Measurements from ENCODE around the gene DUSP28. TPM values are rescaled to one million over a fixed set of nuclear protein-coding genes. Genes with fewer than 3 reads are reported as not detected.

DUSP28 gene
- total and polyA plus RNA-seq, 2 of the 13 experiments (the other 11 are each of a cell fraction or from before 2014, with no cell fraction given): 5.2 to 8.6 TPM

DNA sequence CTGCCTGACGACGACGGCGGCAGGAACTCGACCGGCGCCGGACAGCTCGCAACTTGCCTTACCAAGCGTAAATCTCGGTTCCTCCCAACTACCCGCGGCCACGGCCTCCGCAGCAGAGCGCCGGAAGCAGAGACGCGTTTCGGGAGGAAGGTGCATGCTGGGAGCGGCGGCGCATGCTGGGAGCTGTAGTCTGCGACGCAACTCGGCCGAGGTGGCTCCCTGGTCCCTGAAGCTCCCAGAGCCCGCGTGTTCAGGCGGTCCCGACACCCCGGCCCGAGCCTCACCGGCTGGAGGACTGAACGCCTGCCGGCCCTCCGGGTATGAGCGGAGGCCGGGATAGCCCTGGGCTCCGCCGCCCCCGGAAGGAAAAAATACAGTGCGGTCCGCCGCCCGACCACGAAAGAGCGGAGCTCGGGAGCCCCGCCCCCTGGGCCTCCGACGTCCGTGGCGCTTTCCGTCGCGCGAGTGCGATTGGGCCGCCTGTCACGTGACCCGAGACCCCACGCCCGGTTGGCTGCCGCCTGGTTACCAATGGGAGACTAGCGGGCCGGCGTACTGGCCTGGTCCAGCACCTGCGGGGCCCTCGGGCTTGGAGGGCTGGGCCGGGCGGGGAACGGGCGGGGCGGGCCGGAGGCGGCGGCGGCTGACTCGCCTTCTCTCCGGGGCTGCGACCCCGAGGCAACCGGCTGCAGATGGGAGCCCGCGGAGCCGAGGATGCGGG, 26.2 kb downstream of the DUSP28 start, which contains the start of gene CAPN10 (continued):
- TF ChIP-seq MXI1 (IDR thresholded peaks at IDR 0.05; ENCODE audit: borderline replicate concordance, low read depth, low read length) (peak; percentile 89; the same call in 2 of the 3 replicates), ZNF879 (CRISPR knock-in tag; IDR thresholded peaks at IDR 0.05) (peak; percentile 78; the same call in 1 of the 2 replicates), MEIS1 (CRISPR knock-in tag; IDR thresholded peaks at IDR 0.05; ENCODE audit: borderline replicate concordance) (0 out of 2 replicates have a peak, but pooled peaks have one; percentile 58), BHLHE40 (IDR thresholded peaks at IDR 0.05; ENCODE audit: low read length) (peak; percentile 52), ZNF761 (CRISPR knock-in tag; conservative IDR thresholded peaks at IDR 0.05) (peak; percentile 77; the same call in 1 of the 2 replicates), ATM (IDR thresholded peaks at IDR 0.05; ENCODE audit: borderline replicate concordance) (no peak), FOXK2 (IDR thresholded peaks at IDR 0.05) (no peak), CCDC6 (CRISPR knock-in tag; IDR thresholded peaks at IDR 0.05) (peak; percentile 11; the same call in 1 of the 2 replicates), SP140L (CRISPR knock-in tag; IDR thresholded peaks at IDR 0.05; ENCODE audit: borderline replicate concordance) (no peak), PRPF4 (IDR thresholded peaks at IDR 0.05; ENCODE audit: low read depth, low read length, poor library complexity, severe bottlenecking) (no peak), MIER2 (CRISPR knock-in tag; IDR thresholded peaks at IDR 0.05) (0 out of 2 replicates have a peak, but pooled peaks have one; percentile 23), ZMYM4 (CRISPR knock-in tag; IDR thresholded peaks at IDR 0.05) (peak; percentile 68; the same call in 1 of the 2 replicates), ZNF660 (CRISPR knock-in tag; IDR thresholded peaks at IDR 0.05; ENCODE audit: borderline replicate concordance, low read depth) (no peak), ZNF605 (CRISPR knock-in tag; IDR thresholded peaks at IDR 0.05) (peak; percentile 96), ZNF510 (CRISPR knock-in tag; IDR thresholded peaks at IDR 0.05; ENCODE audit: low read depth) (no peak), KDM5B (CRISPR knock-in tag; IDR thresholded peaks at IDR 0.05; ENCODE audit: borderline replicate concordance) (peak; percentile 66), ZNF124 (CRISPR knock-in tag; IDR thresholded peaks at IDR 0.05) (peak; percentile 71; the same call in 1 of the 2 replicates), ZNF674 (CRISPR knock-in tag; IDR thresholded peaks at IDR 0.05; ENCODE audit: low read depth) (peak; percentile 81; the same call in 1 of the 2 replicates), IRX3 (CRISPR knock-in tag; IDR thresholded peaks at IDR 0.05; ENCODE audit: borderline replicate concordance, low read depth) (no peak; the same call in 1 of the 2 replicates), TOE1 (CRISPR knock-in tag; IDR thresholded peaks at IDR 0.05) (peak; percentile 84; the same call in 1 of the 2 replicates)
- TF ChIP-seq, protein P1, sequence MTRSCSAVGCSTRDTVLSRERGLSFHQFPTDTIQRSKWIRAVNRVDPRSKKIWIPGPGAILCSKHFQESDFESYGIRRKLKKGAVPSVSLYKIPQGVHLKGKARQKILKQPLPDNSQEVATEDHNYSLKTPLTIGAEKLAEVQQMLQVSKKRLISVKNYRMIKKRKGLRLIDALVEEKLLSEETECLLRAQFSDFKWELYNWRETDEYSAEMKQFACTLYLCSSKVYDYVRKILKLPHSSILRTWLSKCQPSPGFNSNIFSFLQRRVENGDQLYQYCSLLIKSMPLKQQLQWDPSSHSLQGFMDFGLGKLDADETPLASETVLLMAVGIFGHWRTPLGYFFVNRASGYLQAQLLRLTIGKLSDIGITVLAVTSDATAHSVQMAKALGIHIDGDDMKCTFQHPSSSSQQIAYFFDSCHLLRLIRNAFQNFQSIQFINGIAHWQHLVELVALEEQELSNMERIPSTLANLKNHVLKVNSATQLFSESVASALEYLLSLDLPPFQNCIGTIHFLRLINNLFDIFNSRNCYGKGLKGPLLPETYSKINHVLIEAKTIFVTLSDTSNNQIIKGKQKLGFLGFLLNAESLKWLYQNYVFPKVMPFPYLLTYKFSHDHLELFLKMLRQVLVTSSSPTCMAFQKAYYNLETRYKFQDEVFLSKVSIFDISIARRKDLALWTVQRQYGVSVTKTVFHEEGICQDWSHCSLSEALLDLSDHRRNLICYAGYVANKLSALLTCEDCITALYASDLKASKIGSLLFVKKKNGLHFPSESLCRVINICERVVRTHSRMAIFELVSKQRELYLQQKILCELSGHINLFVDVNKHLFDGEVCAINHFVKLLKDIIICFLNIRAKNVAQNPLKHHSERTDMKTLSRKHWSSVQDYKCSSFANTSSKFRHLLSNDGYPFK (CRISPR knock-in tag; IDR thresholded peaks at IDR 0.05; ENCODE audit: borderline replicate concordance): peak; percentile 87
- TF ChIP-seq, protein P2, sequence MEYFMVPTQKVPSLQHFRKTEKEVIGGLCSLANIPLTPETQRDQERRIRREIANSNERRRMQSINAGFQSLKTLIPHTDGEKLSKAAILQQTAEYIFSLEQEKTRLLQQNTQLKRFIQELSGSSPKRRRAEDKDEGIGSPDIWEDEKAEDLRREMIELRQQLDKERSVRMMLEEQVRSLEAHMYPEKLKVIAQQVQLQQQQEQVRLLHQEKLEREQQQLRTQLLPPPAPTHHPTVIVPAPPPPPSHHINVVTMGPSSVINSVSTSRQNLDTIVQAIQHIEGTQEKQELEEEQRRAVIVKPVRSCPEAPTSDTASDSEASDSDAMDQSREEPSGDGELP (IDR thresholded peaks at IDR 0.05; ENCODE audit: borderline replicate concordance, low read depth): peak; percentile 38; the same call in 1 of the 2 replicates
- TF ChIP-seq, protein P3, sequence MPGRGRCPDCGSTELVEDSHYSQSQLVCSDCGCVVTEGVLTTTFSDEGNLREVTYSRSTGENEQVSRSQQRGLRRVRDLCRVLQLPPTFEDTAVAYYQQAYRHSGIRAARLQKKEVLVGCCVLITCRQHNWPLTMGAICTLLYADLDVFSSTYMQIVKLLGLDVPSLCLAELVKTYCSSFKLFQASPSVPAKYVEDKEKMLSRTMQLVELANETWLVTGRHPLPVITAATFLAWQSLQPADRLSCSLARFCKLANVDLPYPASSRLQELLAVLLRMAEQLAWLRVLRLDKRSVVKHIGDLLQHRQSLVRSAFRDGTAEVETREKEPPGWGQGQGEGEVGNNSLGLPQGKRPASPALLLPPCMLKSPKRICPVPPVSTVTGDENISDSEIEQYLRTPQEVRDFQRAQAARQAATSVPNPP (CRISPR knock-in tag; IDR thresholded peaks at IDR 0.05): peak; percentile 80; the same call in 1 of the 2 replicates
- TF ChIP-seq, protein P4, sequence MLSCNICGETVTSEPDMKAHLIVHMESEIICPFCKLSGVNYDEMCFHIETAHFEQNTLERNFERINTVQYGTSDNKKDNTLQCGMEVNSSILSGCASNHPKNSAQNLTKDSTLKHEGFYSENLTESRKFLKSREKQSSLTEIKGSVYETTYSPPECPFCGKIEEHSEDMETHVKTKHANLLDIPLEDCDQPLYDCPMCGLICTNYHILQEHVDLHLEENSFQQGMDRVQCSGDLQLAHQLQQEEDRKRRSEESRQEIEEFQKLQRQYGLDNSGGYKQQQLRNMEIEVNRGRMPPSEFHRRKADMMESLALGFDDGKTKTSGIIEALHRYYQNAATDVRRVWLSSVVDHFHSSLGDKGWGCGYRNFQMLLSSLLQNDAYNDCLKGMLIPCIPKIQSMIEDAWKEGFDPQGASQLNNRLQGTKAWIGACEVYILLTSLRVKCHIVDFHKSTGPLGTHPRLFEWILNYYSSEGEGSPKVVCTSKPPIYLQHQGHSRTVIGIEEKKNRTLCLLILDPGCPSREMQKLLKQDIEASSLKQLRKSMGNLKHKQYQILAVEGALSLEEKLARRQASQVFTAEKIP (CRISPR knock-in tag; IDR thresholded peaks at IDR 0.05; ENCODE audit: borderline replicate concordance): no peak
